H1 (cell line): Measurements from ENCODE around the gene VTI1B. TPM values are rescaled to one million over a fixed set of nuclear protein-coding genes. Genes with fewer than 3 reads are reported as not detected.

ENCODE experiments used
- EGR1 ChIP-seq: IDR thresholded peaks from 2 replicates; pipeline ENCODE4 v1.6.1; 2011; ENCODE audit warnings: low read depth, low read length, borderline replicate concordance
- EZH2 ChIP-seq: fragments of 200-600 bp; sonication (generic); IDR thresholded peaks from 2 replicates; pipeline ENCODE4 v1.7.1; 2012; ENCODE audit warnings: low read depth, mild to moderate bottlenecking, moderate library complexity, low read length, inconsistent platforms; ENCODE audit not compliant: severe bottlenecking
- JUN ChIP-seq: IDR thresholded peaks from 2 replicates; pipeline ENCODE4 v1.6.1; 2011; ENCODE audit warnings: low read depth, mild to moderate bottlenecking, improper control_type of control experiment, low read length
- JUND ChIP-seq: IDR thresholded peaks from 2 replicates; pipeline ENCODE4 v1.6.1; 2011; ENCODE audit warnings: mild to moderate bottlenecking, improper control_type of control experiment, low read length
- RXRA ChIP-seq: IDR thresholded peaks from 2 replicates; pipeline ENCODE4 v1.6.1; 2011; ENCODE audit warnings: low read depth, mild to moderate bottlenecking, low read length, moderate library complexity; ENCODE audit not compliant: insufficient read depth
- TAF7 ChIP-seq: optimal IDR thresholded peaks from 2 replicates; pipeline ENCODE3; 2011; ENCODE audit warnings: low read depth, mild to moderate bottlenecking, inconsistent platforms, low read length, moderate library complexity, borderline replicate concordance
- polyA plus RNA-seq, 7 experiments: library from polyadenylated mRNA; depleted of rRNA in 3 of 7; stranded (reverse) in 5 of 7; unstranded in 2 of 7; fragments of >200 nt in 5 of 7; fragments of 200-250 nt in 2 of 7; gene quantifications; 1 replicate in 5 of 7; 2 replicates in 1 of 7; 4 replicates in 1 of 7; pipeline versions ENCODE4 v1.2.1 to v1.2.3, GENCODE V29; 2011 to 2013; ENCODE audit warnings: missing spikeins in 2 of 7, mixed read lengths in 2 of 7
- total RNA-seq: library from RNA; stranded (reverse); fragmentation: NEBNext Ultra II Directional; extraction: Animal tissue kit (Norgen Biotek cat#: 25700); gene quantifications from 2 replicates; pipeline ENCODE4 v1.2.1, GENCODE V29; 2021

VTI1B gene
- total and polyA plus RNA-seq, 2 of the 8 experiments (the other 6 are each of a cell fraction or from before 2014, with no cell fraction given), result 28.1 to 98.7 TPM

DNA sequence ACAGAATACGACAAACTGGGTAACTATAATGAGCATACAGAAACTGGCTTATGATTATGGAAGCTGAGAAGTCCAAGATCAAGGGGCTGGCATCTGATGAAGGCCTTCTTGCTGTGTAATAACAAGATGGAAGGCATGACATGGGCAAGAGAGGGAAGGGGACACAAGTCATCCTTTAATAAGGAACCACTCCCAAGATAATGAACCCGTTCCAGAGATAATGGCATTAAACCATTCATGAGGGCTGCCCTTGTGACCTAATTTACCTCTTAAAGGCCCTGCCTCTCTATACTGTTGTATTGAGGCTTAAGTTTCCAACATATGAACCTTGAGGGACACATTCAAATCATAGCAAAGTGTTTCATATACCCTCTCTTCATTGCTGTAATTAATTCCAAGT lies 4.6 kb upstream of the VTI1B start (continued):
- TF ChIP-seq TAF7 (no peak), JUND (no peak), EZH2 (no peak), JUN (no peak), RXRA (no peak), EGR1 (no peak)
